ENCODE measurements around the gene ARHGAP11A. TPM values are rescaled to one million over a fixed set of nuclear protein-coding genes. Genes with fewer than 3 reads are reported as not detected.
"Not testable (repeated sequence)": the region's sequence is repeated elsewhere in the genome, so short reads cannot be mapped to it uniquely, and the experiment has no call there.

ARHGAP11A gene, protein sequence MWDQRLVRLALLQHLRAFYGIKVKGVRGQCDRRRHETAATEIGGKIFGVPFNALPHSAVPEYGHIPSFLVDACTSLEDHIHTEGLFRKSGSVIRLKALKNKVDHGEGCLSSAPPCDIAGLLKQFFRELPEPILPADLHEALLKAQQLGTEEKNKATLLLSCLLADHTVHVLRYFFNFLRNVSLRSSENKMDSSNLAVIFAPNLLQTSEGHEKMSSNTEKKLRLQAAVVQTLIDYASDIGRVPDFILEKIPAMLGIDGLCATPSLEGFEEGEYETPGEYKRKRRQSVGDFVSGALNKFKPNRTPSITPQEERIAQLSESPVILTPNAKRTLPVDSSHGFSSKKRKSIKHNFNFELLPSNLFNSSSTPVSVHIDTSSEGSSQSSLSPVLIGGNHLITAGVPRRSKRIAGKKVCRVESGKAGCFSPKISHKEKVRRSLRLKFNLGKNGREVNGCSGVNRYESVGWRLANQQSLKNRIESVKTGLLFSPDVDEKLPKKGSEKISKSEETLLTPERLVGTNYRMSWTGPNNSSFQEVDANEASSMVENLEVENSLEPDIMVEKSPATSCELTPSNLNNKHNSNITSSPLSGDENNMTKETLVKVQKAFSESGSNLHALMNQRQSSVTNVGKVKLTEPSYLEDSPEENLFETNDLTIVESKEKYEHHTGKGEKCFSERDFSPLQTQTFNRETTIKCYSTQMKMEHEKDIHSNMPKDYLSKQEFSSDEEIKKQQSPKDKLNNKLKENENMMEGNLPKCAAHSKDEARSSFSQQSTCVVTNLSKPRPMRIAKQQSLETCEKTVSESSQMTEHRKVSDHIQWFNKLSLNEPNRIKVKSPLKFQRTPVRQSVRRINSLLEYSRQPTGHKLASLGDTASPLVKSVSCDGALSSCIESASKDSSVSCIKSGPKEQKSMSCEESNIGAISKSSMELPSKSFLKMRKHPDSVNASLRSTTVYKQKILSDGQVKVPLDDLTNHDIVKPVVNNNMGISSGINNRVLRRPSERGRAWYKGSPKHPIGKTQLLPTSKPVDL
- 5.7 and 13.4 TPM in 2 replicates for total RNA-seq

DNA sequence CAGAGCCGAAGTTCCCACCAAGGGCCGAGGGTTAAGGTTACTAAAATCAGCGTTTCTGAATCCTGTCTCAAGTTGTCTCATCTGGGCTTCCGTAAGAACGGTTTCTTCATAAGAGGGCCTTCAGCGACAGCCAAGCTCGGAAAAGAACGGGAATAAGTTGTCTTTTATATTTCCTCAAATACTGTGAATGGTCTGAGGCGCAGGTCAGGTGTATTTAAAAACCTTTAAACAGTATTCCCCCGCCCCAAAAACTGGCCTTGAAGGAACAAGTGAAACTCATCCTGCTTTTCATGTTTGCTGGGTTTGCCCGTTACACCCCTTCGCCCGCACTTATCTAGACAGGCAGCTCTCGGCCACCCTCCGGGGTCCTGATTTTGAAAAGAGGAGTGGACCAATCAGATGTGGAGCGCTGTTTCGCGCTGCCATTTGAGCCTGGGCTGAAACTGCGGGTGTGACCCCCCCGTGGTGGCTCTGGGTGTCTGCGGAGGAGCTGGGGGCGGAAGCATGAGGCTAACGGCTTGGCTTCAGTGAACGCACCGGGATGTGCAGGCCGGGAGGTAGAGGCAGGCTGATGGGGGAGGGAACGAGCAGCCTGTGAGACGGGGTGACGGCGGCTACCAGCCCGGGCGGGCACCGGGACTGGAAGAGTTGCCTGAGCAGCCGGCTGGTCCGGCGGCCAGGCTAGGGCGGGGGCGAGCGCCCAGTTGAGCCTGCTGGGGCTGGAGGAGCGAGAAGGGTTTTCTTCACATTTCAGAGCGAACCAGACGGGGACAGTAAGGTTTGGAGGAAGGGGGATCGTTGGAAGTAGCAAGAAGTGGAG lies at the start of gene ARHGAP11A:
TSS of gene ARHGAP11A (plus strand) at position 454 of the 820 bp plus-strand sequence. CDS start 708 bp downstream, outside the sequence.
- DNase-seq (ENCODE audit: low read depth in 2 of 2), result peak; percentile 76 to 83

DNA sequence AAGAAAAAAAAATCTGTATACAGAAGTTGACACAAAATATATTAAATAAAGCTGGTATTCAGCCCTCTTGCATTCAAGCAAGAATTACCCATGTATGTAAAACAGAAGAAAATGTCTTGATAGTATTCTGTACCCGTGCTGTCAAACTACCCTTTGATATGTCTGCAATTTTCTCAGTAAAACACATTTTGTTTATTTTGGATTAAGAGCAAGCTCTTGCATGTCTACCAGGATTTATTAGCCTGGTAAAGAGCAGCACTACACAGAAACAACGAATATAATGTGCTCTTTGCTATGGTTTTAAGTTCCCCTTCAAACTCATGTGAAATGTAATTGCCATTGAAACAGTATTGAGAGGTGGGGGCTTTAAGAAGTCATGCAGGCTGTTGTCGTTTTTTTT lies 46.3 kb upstream of the ARHGAP11A start:
- not testable (repeated sequence) for DNase-seq (ENCODE audit: low read depth in 2 of 2)

DNA sequence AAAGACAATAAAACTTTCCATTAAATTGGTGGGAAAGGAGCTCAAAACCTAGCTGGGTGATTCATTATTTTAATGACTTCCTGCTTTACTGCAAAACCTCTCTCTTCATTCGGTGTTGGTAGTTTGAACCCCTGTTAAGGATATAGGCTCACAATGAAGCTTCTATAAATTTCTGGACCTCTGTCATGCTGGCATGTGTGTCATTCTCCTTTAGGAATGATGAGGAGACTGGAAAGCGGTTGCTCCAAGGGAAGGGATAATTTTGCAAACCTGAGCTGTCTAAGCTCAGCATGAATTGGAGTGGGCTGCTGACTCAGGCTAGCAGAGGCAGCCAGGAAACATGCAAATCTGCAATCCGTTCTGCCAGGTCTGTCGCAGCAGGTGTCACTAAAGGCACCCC lies 36.8 kb upstream of the ARHGAP11A start:
- DNase-seq (ENCODE audit: low read depth in 2 of 2), result not testable (repeated sequence)

DNA sequence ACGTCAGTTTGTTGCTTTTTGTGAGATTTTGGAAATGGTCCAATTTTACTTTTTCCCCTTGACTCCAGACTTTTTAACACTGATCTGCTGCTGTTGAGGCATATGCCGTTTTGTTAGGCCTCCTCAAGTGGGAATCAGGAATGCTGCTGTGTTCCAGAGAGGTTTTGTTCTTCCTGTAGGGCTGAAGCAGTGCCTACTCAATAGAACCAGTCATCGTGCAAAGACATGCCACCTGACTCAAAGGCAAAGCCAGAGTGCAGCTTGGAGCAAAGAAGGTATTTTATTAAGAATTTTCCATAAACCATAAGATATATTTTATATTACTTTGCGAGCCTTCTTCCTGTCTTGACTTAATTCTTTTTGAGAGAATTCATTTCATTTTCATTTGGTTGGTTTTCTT lies 29.5 kb upstream of the ARHGAP11A start:
- not testable (repeated sequence) for DNase-seq (ENCODE audit: low read depth in 2 of 2)

DNA sequence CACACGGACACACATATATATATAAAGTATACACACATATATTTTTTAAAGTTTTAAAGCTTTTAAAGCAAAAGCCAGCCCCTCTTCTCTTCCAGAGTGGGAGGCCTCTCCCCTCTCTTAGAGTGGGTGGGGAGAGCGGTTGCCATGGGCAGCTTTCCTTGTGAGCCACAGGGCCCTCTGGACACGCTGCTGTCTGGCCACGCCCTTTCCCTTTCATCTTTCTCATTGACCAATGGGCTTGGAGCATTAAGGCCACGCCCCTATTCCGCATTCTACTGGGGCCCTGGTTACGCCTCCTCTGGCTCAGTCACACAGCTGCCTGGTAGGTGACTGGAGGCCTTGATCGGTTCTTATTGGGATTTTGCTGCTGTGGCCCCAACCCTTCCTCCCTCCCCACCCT lies 22.2 kb upstream of the ARHGAP11A start, which contains the start of gene GOLGA8N:
TSS of gene GOLGA8N (plus strand) at position 306 of the 400 bp plus-strand sequence.
- not testable (repeated sequence) for DNase-seq (ENCODE audit: low read depth in 2 of 2)

DNA sequence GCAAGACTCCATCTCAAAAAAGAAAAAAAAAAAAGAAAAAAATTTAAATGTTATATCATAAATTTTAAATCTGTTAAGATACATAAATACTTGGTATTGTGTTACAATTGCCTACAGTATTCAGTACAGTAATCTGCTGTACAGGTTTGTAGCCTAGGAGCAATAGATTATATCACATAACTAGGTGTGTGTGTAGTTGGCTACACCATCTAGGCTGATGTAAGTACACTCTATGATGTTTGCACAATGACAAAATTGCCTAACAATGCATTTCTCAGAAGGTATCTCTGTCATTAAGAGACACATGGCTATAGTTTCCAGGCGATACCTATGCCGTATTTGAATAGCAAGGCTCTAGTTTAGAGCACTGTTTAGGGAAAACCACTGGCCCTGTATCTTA lies 5.8 kb upstream of the ARHGAP11A start:
- not testable (repeated sequence) for DNase-seq (ENCODE audit: low read depth in 2 of 2)

DNA sequence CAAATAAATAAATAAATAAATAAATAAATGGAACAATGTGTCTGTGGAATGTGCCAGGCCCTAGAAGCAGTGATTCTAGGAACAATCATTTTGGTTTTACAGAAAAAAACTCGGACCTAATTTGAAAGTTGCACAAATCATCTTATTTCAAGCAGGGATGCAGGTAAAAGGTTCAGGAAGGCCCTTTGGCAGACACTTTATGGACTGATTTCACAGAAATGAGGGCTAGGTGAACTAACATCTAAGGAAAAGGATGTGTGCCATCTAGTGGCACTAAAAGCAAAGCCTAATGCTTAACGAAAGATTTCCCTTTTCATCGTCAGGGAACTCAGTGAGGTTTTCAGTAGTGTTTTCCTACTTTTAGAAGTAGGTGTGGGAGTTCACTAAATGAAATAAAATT lies 4.6 kb upstream of the ARHGAP11A start:
- peak; percentile 55 to 66 for DNase-seq (ENCODE audit: low read depth in 2 of 2)

DNA sequence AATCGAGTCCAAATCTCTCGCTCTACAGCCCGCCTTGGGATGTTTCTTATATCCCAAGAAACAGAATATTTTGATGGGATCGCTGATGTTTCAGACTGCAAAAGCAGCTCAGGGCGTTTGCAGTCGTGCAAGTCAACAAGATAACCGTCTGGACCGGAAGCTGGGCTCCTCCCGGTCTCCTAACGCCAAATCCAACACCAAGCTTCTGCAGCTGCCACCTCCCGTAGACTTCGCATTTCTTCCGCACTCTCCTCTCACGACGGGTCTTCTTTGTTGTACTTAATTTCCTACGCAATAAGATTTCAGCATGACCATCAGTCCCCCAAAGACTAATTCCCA lies 623 bp upstream of the ARHGAP11A start:
- not testable (repeated sequence) for DNase-seq (ENCODE audit: low read depth in 2 of 2)

DNA sequence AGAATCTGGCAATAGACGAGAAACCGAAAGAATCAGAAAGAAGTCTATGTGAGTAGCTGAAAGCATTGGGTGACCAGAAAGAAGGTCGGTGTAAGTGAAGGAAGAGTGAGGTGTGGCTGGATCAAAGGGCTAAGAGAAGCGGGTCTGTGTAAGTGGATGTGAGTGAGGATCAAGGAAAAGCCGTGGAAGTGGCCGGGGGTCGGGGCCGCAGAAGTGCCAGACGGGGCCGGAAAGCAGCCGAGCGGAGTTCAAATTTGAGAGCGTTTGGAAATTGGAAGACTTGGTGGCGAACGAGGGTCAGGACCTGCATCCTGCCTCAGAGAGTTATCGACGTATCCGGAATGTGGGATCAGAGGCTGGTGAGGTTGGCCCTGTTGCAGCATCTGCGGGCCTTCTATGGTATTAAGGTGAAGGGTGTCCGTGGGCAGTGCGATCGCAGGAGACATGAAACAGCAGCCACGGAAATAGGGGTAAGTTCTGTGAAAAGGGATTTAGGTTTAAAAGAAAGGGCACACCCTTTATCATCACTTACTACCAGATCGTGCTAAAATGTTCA lies 645 bp downstream of the ARHGAP11A start:
- peak in 1 of 2 donors; percentile 14 for DNase-seq (ENCODE audit: low read depth in 2 of 2)

DNA sequence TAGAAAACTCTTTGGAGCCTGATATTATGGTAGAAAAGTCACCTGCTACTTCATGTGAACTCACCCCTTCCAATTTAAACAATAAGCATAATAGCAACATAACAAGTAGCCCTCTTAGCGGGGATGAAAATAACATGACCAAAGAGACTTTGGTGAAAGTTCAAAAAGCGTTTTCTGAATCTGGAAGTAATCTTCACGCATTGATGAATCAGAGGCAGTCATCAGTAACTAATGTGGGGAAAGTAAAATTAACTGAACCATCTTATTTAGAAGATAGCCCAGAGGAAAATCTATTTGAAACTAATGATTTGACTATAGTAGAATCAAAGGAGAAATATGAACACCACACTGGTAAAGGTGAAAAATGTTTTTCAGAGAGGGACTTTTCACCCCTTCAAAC lies 21.1 kb downstream of the ARHGAP11A start:
- no peak for DNase-seq (ENCODE audit: low read depth in 2 of 2)

DNA sequence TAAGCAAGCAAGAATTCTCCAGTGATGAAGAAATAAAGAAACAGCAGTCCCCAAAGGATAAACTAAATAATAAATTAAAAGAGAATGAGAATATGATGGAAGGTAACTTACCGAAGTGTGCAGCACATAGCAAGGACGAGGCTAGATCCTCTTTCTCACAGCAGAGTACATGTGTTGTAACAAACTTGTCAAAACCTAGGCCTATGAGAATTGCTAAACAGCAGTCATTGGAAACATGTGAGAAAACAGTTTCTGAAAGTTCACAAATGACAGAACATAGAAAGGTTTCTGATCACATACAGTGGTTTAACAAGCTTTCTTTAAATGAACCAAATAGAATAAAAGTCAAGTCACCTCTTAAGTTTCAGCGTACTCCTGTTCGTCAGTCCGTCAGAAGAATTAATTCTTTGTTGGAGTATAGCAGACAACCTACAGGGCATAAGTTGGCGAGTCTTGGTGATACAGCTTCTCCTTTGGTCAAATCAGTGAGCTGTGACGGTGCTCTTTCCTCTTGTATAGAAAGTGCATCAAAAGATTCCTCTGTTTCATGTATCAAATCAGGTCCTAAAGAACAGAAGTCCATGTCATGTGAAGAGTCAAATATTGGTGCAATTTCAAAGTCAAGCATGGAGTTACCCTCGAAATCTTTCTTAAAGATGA lies 21.7 kb downstream of the ARHGAP11A start:
- DNase-seq (ENCODE audit: low read depth in 2 of 2), result no peak

DNA sequence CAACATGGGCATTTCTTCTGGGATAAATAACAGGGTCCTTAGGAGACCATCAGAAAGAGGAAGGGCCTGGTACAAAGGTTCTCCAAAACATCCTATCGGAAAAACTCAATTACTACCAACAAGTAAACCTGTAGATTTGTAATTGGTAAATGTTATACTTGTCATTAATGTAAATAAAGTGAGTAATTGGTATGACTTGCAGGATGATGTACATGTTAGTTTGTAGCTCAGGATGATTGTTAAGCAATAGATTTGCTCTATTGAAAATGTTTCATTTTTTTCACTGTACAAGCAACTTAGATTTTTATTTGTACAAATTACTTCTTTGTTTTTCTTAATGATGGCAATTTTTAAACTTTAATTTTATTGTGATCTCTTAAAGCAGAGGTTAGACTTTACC lies 22.4 kb downstream of the ARHGAP11A start:
- DNase-seq (ENCODE audit: low read depth in 2 of 2), result no peak

DNA sequence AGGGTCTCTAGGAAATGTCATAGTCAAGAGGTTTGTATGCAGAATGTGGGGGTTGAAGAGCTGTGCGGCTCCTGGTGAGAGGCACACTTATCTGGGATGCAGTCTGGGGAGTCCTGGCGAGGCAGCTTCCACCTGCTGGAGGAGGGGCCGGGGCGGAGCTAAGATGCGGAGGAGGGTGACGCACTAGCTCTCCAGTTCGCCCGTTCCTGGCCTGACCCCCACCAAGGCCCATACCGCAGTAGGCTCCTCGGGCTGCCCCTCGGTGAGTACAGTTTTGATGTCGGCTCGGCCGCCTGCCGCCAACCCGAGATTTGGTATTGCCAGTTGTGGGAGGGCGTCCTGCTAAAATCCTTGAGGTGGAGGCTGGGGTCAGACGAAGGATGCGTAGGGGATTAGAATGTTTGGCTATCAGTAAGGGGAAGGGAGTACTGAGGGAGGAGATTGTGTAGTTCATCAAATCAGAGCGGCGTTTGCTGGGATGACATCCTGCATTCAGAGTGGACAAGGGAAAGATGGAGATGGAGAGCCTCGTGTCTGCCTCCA lies 26.3 kb downstream of the ARHGAP11A start, which contains the start of gene SCG5:
TSS of gene SCG5 (plus strand) at position 194 of the 543 bp plus-strand sequence. CDS start 1,883 bp downstream, outside the sequence.
- no peak for DNase-seq (ENCODE audit: low read depth in 2 of 2)

DNA sequence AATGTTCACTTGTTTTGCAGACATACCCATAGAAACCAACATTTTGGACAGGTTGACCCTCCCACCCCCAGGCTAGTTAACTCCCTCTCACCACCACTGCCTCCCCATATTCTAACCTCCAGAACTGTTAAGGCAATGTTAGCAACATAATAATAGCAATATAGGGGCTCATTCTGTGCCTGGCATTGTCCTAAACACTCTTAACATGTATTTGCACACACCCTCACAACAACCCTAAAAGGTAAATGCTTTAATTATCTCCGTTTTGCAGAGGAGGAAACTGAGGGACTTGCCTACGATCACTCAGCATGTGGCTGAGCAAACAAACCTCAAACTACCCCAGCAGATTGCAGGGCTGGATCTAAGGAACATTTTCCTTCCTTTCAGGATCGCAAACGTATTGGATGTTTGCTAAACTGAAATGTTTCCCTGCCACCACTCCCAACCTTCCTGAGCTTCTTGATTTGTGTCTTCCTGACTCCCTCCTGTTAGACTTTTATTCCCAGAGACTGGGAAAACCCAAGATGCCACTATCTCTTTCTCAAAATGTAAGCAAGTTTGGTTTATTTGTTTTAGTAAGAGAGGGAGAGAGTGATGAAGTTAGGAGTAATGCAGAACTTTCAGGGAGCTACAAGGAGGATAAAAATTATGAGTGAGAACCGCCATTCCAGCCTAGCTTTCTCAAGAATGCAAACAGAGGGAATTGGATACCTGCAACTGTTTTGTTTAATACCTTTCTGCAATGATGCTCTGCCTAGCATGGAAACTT lies 27.5 kb downstream of the ARHGAP11A start:
- DNase-seq (ENCODE audit: low read depth in 2 of 2), result no peak

DNA sequence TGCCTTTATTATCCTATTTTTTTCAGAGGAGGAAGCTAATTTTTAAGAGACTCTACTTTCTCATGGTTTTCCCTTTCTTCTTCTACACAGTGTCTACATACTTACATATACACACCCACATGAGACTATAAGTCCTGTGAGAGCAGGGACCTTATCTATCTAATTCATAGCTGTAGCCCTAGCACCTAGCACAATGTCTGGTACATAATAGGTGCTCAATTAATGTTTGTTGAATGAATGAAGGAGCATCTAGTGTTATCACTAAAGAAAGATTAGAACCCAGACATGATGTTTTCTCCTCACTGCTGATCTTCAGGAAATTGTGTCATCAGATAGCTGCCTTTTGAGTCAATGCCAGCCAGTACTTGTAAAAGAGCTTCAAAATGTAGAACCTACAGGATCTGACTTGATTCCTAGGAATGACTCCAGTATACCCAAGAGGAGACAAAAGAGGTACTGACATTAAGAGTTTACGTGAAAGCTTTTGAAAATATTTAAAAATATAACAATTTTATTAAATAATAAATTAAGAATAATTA lies 28.7 kb downstream of the ARHGAP11A start:
- peak in 1 of 2 donors; percentile 36 for DNase-seq (ENCODE audit: low read depth in 2 of 2)

DNA sequence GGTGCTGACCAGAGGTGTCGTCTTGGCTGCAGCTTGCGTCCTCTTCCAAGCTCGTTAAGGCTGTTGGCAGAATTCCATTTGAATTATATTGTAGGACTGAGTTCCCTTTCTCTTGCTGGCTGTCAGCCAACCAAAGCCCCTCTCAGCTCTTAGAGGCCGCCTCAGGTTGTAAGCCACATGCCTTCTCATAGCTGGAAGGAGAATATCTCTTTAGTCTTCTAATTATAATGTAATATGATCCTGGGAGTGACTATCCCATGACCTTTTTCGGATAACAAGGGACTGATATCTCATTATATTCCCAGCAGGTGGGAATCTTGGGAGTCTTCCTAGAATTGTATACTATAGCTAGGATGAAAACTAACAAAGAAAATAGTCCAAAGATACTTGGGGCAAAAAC lies 31.0 kb downstream of the ARHGAP11A start:
- no peak for DNase-seq (ENCODE audit: low read depth in 2 of 2)

DNA sequence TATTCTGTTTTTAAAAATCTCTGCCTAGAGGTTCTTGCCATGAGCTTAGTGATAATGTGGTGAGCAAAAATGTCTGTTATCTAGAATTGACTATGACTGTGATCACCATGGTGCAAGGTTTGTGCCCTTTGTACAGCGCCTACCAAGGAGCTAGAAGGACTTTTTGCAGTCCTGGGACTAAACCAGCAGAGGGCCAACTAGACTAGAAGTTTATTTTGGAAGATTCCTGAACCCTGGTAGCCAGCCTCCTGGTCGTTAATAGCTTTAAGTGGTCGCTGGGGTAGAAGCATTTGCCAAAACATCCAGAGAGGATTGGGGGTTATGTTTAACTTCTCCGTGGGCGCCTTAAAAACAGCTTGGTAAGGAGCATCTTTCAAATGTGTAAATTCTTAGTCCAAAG lies 34.0 kb downstream of the ARHGAP11A start:
- no peak for DNase-seq (ENCODE audit: low read depth in 2 of 2)

DNA sequence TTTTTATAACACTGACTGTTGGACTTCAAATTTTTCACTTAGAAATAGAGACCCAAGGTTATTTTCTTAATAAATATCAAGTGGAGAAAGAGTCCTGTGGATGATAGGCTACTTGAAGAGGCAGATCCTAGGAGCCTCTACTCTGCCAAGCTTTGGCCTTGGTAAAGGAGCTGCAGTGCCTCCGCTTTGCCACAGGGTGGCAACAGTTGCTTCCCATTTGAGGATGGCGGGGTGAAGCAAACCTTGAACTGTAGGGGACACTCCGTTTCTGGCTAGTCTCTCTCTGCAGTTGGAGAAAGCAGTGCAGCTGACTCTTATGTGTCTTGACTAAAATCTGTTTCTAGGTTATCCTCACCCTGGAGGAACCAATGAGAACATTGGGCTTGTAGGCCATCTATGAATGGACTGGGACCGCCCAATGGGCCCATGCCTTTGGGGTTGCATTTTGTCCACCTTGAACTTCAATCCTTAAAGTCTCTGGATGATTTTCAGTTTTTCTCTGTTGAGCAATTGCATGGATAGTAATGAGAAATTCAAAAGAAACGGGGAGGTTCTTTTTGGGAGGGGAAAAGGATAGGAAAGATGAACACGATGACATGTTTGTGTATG lies 36.0 kb downstream of the ARHGAP11A start:
- peak; percentile 14 to 62 for DNase-seq (ENCODE audit: low read depth in 2 of 2)

Measured in dermis microvascular lymphatic vessel endothelial cell (primary cell).